D721Med (cell line): ENCODE measurements around the gene ATP8B3.

Source experiments
- DNase-seq: peaks from one replicate; pipeline ENCODE4 v3.0.0; 2011; ENCODE audit warnings: low spot score; ENCODE audit not compliant: insufficient read length
- FAIRE-seq: peaks from 2 replicates; lab custom pipeline; 2011; peaks lifted over from hg19 to GRCh38; lab: Jason Lieb, UNC
- CTCF ChIP-seq: IDR thresholded peaks from 2 replicates; pipeline ENCODE4 v1.5.1; 2012; ENCODE audit warnings: mild to moderate bottlenecking, control low read depth; ENCODE audit not compliant: insufficient read depth; ENCODE audit errors: missing control alignments

ATP8B3 gene

GRCh38 chr19:1760020-1760419 lies 52.1 kb downstream of the ATP8B3 start:
- no peak for DNase-seq
- no peak for TF ChIP-seq CTCF
- FAIRE-seq: no peak

GRCh38 chr19:1758959-1759903 lies 52.8 kb downstream of the ATP8B3 start:
- no peak for DNase-seq
- no peak for FAIRE-seq
- TF ChIP-seq CTCF: no peak

- no peak for DNase-seq
- FAIRE-seq: no peak
- TF ChIP-seq CTCF: no peak
Observed at GRCh38 chr19:1758231-1758577, 53.9 kb downstream of the ATP8B3 start.

- no peak for TF ChIP-seq CTCF
- no peak for FAIRE-seq
Observed at GRCh38 chr19:1757468-1758230, 54.4 kb downstream of the ATP8B3 start.

GRCh38 chr19:1756705-1757465 lies 55.2 kb downstream of the ATP8B3 start:
- DNase-seq (no peak), FAIRE-seq (no peak)
- TF ChIP-seq CTCF: no peak

More at GRCh38 chr19:1757468-1758230, 54.4 kb downstream of the ATP8B3 start:
- DNase-seq: no peak

GRCh38 chr19:1756264-1756663 lies 55.8 kb downstream of the ATP8B3 start:
- TF ChIP-seq CTCF: no peak
- no peak for FAIRE-seq
- no peak for DNase-seq
